OCI-LY7 (cell line): Measurements from ENCODE around the gene ZSCAN22. TPM values are rescaled to one million over a fixed set of nuclear protein-coding genes. Genes with fewer than 3 reads are reported as not detected.

ENCODE experiments used
- BruUV-seq: library from RNA; stranded (reverse); fragments of 400-500 nt; replicated peaks from 2 replicates; lab custom pipeline; 2021; lab: Mats Ljungman, UMichigan
- CTCF ChIA-PET: fragments of 300-600 bp; sonication (Branson Sonifier 250); formaldehyde crosslinking; loops from one replicate; lab custom pipeline; 2022; ENCODE audit warnings: antibody characterized with exemption; ENCODE audit not compliant: unreplicated experiment; lab: Charles Lee
- POLR2A ChIA-PET: fragments of 300-600 bp; sonication (Branson Sonifier 250); formaldehyde crosslinking; loops from one replicate; lab custom pipeline; 2022; ENCODE audit warnings: antibody characterized with exemption; lab: Charles Lee
- DNase-seq: peaks from one replicate; pipeline ENCODE4 v3.0.0-alpha.2; 2015; ENCODE audit warnings: low spot score
- H2AFZ ChIP-seq: fragments of 200-600 bp; sonication (generic), shearing (Covaris generic); 2 replicates; pipeline ENCODE4 v1.6.1; 2014; ENCODE audit warnings: mild to moderate bottlenecking, antibody characterized with exemption, low read length, moderate library complexity
- H3K27ac ChIP-seq: fragments of 200-600 bp; sonication (generic); 2 replicates; pipeline ENCODE4 v1.5.1; 2014; ENCODE audit warnings: mixed run types, low read depth, mild to moderate bottlenecking, moderate library complexity, low read length, inconsistent platforms; ENCODE audit not compliant: poor library complexity, severe bottlenecking
- H3K36me3 ChIP-seq: fragments of 200-600 bp; sonication (generic); 2 replicates; pipeline ENCODE4 v1.6.1; 2014; ENCODE audit warnings: mild to moderate bottlenecking, antibody characterized with exemption, low read length, moderate library complexity, mixed read lengths; ENCODE audit not compliant: insufficient read depth
- H3K4me1 ChIP-seq: fragments of 200-600 bp; sonication (generic); 2 replicates; pipeline ENCODE4 v1.5.1; 2014; ENCODE audit warnings: mild to moderate bottlenecking, low read length; ENCODE audit not compliant: insufficient read depth, poor library complexity, severe bottlenecking
- H3K4me2 ChIP-seq: fragments of 200-600 bp; sonication (generic); 2 replicates; pipeline ENCODE4 v1.6.1; 2014; ENCODE audit warnings: mild to moderate bottlenecking, low read length
- H3K4me3 ChIP-seq: fragments of 200-600 bp; sonication (generic); 2 replicates; pipeline ENCODE4 v1.5.1; 2014; ENCODE audit warnings: mild to moderate bottlenecking, low read depth, low read length; ENCODE audit not compliant: poor library complexity, severe bottlenecking
- H3K79me2 ChIP-seq: fragments of 200-600 bp; sonication (generic); 2 replicates; pipeline ENCODE4 v1.6.1; 2016; ENCODE audit warnings: low read depth, mild to moderate bottlenecking, low read length, moderate library complexity, mixed read lengths; ENCODE audit not compliant: insufficient read depth
- H3K9me2 ChIP-seq: fragments of 200-600 bp; sonication (generic); 2 replicates; pipeline ENCODE4 v1.6.1; 2016; ENCODE audit warnings: mild to moderate bottlenecking, low read length, mixed read lengths; ENCODE audit not compliant: insufficient read depth
- H3K9me3 ChIP-seq: fragments of 200-600 bp; sonication (generic); 2 replicates; pipeline ENCODE4 v1.6.1; 2014; ENCODE audit warnings: mild to moderate bottlenecking, mixed run types, low read length, mixed read lengths
- H4K20me1 ChIP-seq: fragments of 200-600 bp; sonication (generic); 2 replicates; pipeline ENCODE4 v1.6.1; 2014; ENCODE audit warnings: mild to moderate bottlenecking, antibody characterized with exemption, low read length, moderate library complexity, mixed read lengths; ENCODE audit not compliant: insufficient read depth
- EZH2phosphoT487 ChIP-seq: fragments of 200-600 bp; sonication (generic); IDR thresholded peaks from 2 replicates; pipeline ENCODE4 v1.6.1; 2018; ENCODE audit warnings: low read depth, borderline replicate concordance, mild to moderate bottlenecking, mixed run types, antibody characterized with exemption, low read length, moderate library complexity, mixed read lengths
- intact Hi-C: fragments of 100-400 bp; cut with micrococcal nuclease; formaldehyde crosslinking; loops from one replicate; pipeline ENCODE4 v1.10.0; 2022; ENCODE audit not compliant: unreplicated experiment
- total RNA-seq, 2 experiments: library from RNA; depleted of rRNA in 1 of 2; stranded (reverse); fragments of >200 nt in 1 of 2; shearing (Covaris generic) in 1 of 2; gene quantifications; 2 replicates each; pipeline ENCODE4 v1.2.3, GENCODE V29; 2014 to 2022
- TF ChIP-seq, protein P1 (sequence below): fragments of 200-600 bp; sonication (generic); conservative IDR thresholded peaks from 2 replicates; pipeline ENCODE4 v1.5.1; 2014; ENCODE audit warnings: mild to moderate bottlenecking, antibody characterized with exemption, low read length, moderate library complexity, mixed read lengths

ZSCAN22 gene
- total RNA-seq, 2 experiments from 2014 or later = 3.3 to 3.7 TPM

GRCh38 chr19:58355908-58356765 lies 29.3 kb downstream of the ZSCAN22 start:
- no TSS peak for BruUV-seq
- TF ChIP-seq, protein P1, sequence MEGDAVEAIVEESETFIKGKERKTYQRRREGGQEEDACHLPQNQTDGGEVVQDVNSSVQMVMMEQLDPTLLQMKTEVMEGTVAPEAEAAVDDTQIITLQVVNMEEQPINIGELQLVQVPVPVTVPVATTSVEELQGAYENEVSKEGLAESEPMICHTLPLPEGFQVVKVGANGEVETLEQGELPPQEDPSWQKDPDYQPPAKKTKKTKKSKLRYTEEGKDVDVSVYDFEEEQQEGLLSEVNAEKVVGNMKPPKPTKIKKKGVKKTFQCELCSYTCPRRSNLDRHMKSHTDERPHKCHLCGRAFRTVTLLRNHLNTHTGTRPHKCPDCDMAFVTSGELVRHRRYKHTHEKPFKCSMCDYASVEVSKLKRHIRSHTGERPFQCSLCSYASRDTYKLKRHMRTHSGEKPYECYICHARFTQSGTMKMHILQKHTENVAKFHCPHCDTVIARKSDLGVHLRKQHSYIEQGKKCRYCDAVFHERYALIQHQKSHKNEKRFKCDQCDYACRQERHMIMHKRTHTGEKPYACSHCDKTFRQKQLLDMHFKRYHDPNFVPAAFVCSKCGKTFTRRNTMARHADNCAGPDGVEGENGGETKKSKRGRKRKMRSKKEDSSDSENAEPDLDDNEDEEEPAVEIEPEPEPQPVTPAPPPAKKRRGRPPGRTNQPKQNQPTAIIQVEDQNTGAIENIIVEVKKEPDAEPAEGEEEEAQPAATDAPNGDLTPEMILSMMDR = no peak
- no peak for TF ChIP-seq EZH2phosphoT487
- no peaks in the 10 kb centered on the region for H4K20me1 ChIP-seq
- no peak overlapping the region for H2AFZ ChIP-seq
- H3K4me2 ChIP-seq = no peak overlapping the region
- intact Hi-C loops = no loop called here
- H3K27ac ChIP-seq = no peak overlapping the region
- H3K79me2 ChIP-seq = no peaks in the 10 kb centered on the region
- H3K36me3 ChIP-seq = peaks cover 5% of the 10 kb centered on the region; the same call in 1 of the 2 replicates
- ChIA-PET CTCF (no interaction called here), POLR2A (no interaction called here)
- no peak overlapping the region for H3K4me3 ChIP-seq
- no peak for DNase-seq
- no peaks in the 10 kb centered on the region for H3K4me1 ChIP-seq
- H3K9me3 ChIP-seq = no peaks in the 10 kb centered on the region
- H3K9me2 ChIP-seq = no peaks in the 10 kb centered on the region

DNA sequence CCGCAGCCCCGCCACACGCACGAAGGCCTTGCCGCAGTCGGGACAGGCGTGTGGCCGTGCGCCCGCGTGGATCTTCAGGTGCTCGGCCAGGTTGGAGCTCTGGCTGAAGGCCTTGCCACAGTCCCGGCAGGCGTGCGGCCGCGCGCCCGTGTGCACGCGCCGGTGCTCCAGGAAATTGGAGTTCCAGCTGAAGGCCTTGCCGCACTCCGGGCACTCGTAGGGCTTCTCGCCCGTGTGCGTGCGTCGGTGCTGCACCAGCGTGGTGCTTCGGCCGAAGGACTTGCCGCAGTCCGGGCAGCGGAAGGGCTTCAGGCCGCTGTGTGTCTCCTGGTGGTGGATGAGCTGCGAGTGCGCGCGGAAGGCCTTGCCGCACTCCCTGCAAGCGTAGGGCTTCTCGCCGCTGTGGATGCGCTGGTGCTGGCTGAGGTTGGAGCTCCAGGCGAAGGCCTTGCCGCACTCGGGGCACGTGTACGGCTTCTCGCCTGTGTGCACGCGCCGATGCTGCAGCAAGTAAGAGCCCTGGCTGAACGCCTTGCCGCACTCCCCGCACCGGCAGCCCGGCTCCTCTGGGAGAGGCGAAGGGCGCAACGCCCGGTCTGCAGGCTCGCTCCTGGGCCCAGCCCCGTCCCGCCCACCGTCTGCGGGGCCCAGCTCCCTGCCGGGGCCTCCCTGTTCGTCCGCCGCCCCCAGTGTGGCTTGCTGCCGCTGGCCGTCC lies 30.1 kb downstream of the ZSCAN22 start:
- no peaks in the 10 kb centered on the region for H3K79me2 ChIP-seq
- POLR2A ChIA-PET = no interaction called here
- H3K27ac ChIP-seq = no peak overlapping the region
- no peak overlapping the region for H3K4me2 ChIP-seq
- peaks cover 8% of the 10 kb centered on the region for H3K4me1 ChIP-seq
- H3K9me3 ChIP-seq = no peaks in the 10 kb centered on the region
- H2AFZ ChIP-seq = no peak overlapping the region
- intact Hi-C loops = no loop called here
- TF ChIP-seq EZH2phosphoT487 = no peak
- TF ChIP-seq, protein P1 = no peak
- no peaks in the 10 kb centered on the region for H3K9me2 ChIP-seq
- no peaks in the 10 kb centered on the region for H4K20me1 ChIP-seq
- CTCF ChIA-PET = no interaction called here
- no peak for DNase-seq
- no TSS peak for BruUV-seq
- H3K36me3 ChIP-seq = peaks cover 5% of the 10 kb centered on the region; the same call in 1 of the 2 replicates
- H3K4me3 ChIP-seq = no peak overlapping the region
